GM10248 (cell line): Measurements from ENCODE around the gene AZU1.
"Not testable (repeated sequence)": the region's sequence is repeated elsewhere in the genome, so short reads cannot be mapped to it uniquely, and the experiment has no call there.

Experiments
- CTCF ChIA-PET: fragments of 300-600 bp; sonication (Branson Sonifier 250); formaldehyde crosslinking; extraction: SDS; loops from one replicate; lab custom pipeline; 2021; ENCODE audit warnings: antibody characterized with exemption; lab: Yijun Ruan, JAX
- POLR2A ChIA-PET: fragments of 350-650 bp; sonication (Branson Sonifier 250); formaldehyde crosslinking; extraction: SDS; loops from one replicate; lab custom pipeline; 2020; ENCODE audit warnings: antibody characterized with exemption; lab: Yijun Ruan, JAX
- DNase-seq: peaks from one replicate; pipeline ENCODE4 v3.0.0; 2012; ENCODE audit errors: extremely low spot score
- CTCF ChIP-seq: IDR thresholded peaks from 2 replicates; pipeline ENCODE4 v1.5.1; 2012; ENCODE audit warnings: mild to moderate bottlenecking, low read depth; ENCODE audit errors: extremely low read depth, missing control alignments, control extremely low read depth

The AZU1 gene

GRCh38 chr19:876780-877314, 49.2 kb downstream of the AZU1 start:
- TF ChIP-seq CTCF: no peak
- no peak for DNase-seq
- ChIA-PET CTCF (interaction anchor here (1.2 to 2.4 kb wide), 2 partner anchors 12 to 14 kb away, joined by 3 to 12 read pairs; no protein-coding TSS in a partner anchor), POLR2A (no interaction called here)

GRCh38 chr19:877992-878660, 50.5 kb downstream of the AZU1 start:
- not testable (repeated sequence) for DNase-seq
- POLR2A ChIA-PET: interaction anchor here (0.6 to 0.7 kb wide), 4 partner anchors 12 to 458 kb away, joined by 3 to 4 read pairs (median 3); no protein-coding TSS in a partner anchor
- CTCF ChIA-PET: interaction anchor here (0.8 to 2.4 kb wide), 6 partner anchors 9 to 36 kb away, joined by 3 to 12 read pairs (median 4); partner anchors contain the start of genes MED16 and RNU6-9

DNA sequence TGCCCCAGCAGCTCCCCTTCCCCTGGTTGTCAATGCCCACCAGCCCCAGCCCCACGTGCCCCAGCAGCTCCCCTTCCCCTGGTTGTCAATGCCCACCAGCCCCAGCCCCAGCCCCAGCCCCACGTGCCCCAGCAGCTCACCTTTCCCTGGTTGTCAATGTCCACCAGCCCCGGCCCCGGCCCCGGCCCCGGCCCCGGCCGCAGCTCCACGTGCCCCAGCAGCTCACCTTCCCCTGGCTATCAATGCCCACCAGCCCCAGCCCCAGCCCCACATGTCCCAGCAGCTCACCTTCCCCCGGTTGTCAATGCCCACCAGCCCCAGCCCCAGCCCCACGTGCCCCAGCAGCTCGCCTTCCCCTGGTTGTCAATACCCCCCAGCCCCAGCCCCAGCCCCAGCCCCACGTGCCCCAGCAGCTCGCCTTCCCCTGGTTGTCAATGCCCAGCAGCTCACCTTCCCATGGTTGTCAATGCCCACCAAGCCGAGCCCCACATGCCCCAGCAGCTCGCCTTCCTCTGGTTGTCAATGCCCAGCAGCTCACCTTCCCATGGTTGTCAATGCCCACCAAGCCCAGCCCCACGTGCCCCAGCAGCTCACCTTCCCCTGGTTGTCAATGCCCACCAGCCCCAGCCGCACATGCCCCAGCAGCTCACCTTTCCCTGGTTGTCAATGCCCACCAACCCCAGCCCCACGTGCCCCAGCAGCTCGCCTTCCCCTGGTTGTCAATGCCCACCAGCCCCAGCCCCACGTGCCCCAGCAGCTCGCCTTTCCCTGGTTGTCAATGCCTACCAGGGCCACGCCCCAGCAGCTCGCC, 51.3 kb downstream of the AZU1 start:
- ChIA-PET CTCF (interaction anchor here (0.8 to 2.4 kb wide), 8 partner anchors 10 to 90 kb away, joined by 3 to 12 read pairs (median 4); partner anchors contain the start of genes MED16 and RNU6-9), POLR2A (interaction anchor here (0.6 to 0.7 kb wide), 3 partner anchors 80 to 457 kb away, joined by 3 to 4 read pairs (median 3); no protein-coding TSS in a partner anchor)
- not testable (repeated sequence) for DNase-seq

DNA sequence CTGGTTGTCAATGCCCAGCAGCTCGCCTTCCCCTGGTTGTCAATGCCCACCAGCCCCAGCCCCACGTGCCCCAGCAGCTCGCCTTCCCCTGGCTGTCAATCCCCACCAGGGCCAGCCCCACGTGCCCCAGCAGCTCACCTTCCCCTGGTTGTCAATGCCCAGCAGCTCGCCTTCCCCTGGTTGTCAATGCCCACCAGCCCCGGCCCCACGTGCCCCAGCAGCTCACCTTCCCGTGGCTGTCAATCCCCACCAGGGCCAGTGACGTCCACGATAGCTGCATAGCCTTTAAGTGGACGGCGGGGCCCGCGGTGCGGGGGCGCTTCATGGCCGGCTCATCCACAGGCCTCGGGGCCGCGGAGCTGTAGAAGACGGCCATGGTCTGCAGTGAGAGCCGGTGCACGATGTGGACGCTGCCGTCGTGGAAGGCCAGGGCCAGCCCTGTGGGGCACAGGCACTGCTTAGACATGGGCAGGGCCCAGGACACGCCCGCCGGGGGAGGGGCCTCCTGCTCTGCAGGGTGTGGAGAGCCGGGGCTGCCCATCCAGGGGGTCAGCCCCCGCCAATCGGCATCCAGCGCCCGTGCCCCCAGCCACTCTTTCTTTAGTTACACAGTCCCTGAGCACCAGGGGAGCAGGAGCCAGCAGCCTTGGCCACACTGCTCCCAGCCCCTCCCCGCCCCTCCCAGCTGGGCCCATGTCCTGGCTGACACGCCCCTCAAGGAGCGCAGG, 52.2 kb downstream of the AZU1 start:
- CTCF ChIA-PET: interaction anchor here (1.0 to 1.7 kb wide), 5 partner anchors 13 to 90 kb away, joined by 3 to 7 read pairs (median 4); partner anchors contain the start of genes MED16 and RNU6-9
- DNase-seq: no peak
- no peak for TF ChIP-seq CTCF
- POLR2A ChIA-PET: no interaction called here
